Gastrocnemius medialis (tissue), 4 donors: ENCODE results near the gene PTCD3.

Experiments used
- POLR2A ChIP-seq, 2 donors: fragments of 450-650 bp; IDR thresholded peaks; one replicate each; pipeline ENCODE4 v1.6.1; 2017; ENCODE audit warnings: antibody characterized with exemption in 2 of 2, mild to moderate bottlenecking in 2 of 2, moderate library complexity in 2 of 2
- TF ChIP-seq, protein P1 (sequence below), 5 experiments: fragments of 450-650 bp in 3 of 5; fragments of 200-600 bp in 2 of 5; sonication (generic) in 2 of 5; IDR thresholded peaks in 4 of 5; conservative IDR thresholded peaks in 1 of 5; 1 replicate in 4 of 5; 2 replicates in 1 of 5; pipeline ENCODE4 v1.5.1; 2016 to 2019; ENCODE audit warnings: antibody characterized with exemption in 5 of 5, mild to moderate bottlenecking in 3 of 5, moderate library complexity in 3 of 5

DNA sequence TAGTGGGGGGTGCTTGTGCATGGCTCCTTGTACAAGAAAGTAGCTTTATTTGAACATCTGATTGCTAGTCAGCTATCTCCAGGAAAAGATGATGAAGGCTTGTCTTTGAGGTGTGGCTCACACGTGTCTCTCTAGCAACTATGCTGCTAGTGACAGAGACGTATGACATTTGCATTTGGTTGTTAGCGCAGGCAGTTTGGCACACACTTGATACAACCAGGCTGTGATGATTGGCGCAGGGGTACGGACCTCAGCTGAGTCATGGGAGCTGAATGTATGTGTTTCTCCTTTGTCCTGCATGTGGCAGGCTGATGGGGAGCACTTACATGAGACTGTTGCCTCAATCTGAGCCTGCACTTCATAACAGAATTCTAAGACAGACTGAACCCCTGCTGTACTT lies 29.6 kb downstream of the PTCD3 start:
- TF ChIP-seq, protein P1, sequence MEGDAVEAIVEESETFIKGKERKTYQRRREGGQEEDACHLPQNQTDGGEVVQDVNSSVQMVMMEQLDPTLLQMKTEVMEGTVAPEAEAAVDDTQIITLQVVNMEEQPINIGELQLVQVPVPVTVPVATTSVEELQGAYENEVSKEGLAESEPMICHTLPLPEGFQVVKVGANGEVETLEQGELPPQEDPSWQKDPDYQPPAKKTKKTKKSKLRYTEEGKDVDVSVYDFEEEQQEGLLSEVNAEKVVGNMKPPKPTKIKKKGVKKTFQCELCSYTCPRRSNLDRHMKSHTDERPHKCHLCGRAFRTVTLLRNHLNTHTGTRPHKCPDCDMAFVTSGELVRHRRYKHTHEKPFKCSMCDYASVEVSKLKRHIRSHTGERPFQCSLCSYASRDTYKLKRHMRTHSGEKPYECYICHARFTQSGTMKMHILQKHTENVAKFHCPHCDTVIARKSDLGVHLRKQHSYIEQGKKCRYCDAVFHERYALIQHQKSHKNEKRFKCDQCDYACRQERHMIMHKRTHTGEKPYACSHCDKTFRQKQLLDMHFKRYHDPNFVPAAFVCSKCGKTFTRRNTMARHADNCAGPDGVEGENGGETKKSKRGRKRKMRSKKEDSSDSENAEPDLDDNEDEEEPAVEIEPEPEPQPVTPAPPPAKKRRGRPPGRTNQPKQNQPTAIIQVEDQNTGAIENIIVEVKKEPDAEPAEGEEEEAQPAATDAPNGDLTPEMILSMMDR (IDR thresholded peaks at IDR 0.05 in 4 of 5, conservative IDR thresholded peaks at IDR 0.05 in 1 of 5) = no peak
- no peak for TF ChIP-seq POLR2A (IDR thresholded peaks at IDR 0.05)
